ENCODE data around the gene WDFY2. TPM values are rescaled to one million over a fixed set of nuclear protein-coding genes. Genes with fewer than 3 reads are reported as not detected.

The WDFY2 gene
- total and polyA plus RNA-seq, 4 donors, result 3.4 to 10.5 (median 5.8) TPM

- H3K9me3 ChIP-seq (ENCODE audit: control insufficient read depth in 4 of 4, low read length in 3 of 4), result no peaks in the 10 kb centered on the region
- no peak overlapping the region for H3K9ac ChIP-seq (ENCODE audit: low read depth in 1 of 2, low read length in 2 of 2)
- no peaks in the 10 kb centered on the region for H3K36me3 ChIP-seq (ENCODE audit: control insufficient read depth in 4 of 4, insufficient read depth in 3 of 4, low read depth in 1 of 4, low read length in 3 of 4)
- 34% methylated on average over 8 of the region's 8 CpGs for WGBS
- no peak for DNase-seq (ENCODE audit: low spot score)
- no peak overlapping the region for H3K4me3 ChIP-seq (ENCODE audit: low read depth in 1 of 3, low read length in 3 of 3)
- H3K4me1 ChIP-seq (ENCODE audit: control insufficient read depth in 4 of 4, insufficient read depth in 4 of 4, low read length in 3 of 4), result peaks cover 6 to 28% (median 20%) of the 10 kb centered on the region in 4 donors
- H3K27me3 ChIP-seq (ENCODE audit: control insufficient read depth in 4 of 4, insufficient read depth in 4 of 4, low read length in 3 of 4), result no peaks in the 10 kb centered on the region
- peak overlapping the region; percentile 25 to 47 for H3K27ac ChIP-seq (ENCODE audit: low read depth in 1 of 2, low read length in 2 of 2)
- peak in 1 of 2 donors; percentile 34 for TF ChIP-seq RXRA (IDR thresholded peaks at IDR 0.05)
- TF ChIP-seq HNF4A (conservative IDR thresholded peaks at IDR 0.05), result peak; percentile 9 to 67
- TF ChIP-seq NR2F2 (IDR thresholded peaks at IDR 0.05), result no peak
These were observed 143.5 kb downstream of the WDFY2 start for GRCh38 chr13:51727634-51728274.

GRCh38 chr13:51728275-51728673 lies 144.0 kb downstream of the WDFY2 start:
- H3K4me1 ChIP-seq (ENCODE audit: control insufficient read depth in 4 of 4, insufficient read depth in 4 of 4, low read length in 3 of 4), result peaks cover 6 to 28% (median 20%) of the 10 kb centered on the region in 4 donors
- no peak overlapping the region for H3K4me3 ChIP-seq (ENCODE audit: low read depth in 1 of 3, low read length in 3 of 3)
- H3K36me3 ChIP-seq (ENCODE audit: control insufficient read depth in 4 of 4, insufficient read depth in 3 of 4, low read depth in 1 of 4, low read length in 3 of 4), result no peaks in the 10 kb centered on the region
- DNase-seq (ENCODE audit: low spot score), result no peak
- TF ChIP-seq FOXA1 (IDR thresholded peaks at IDR 0.05), result no peak
- TF ChIP-seq ATF3 (IDR thresholded peaks at IDR 0.05), result peak; percentile 66
- peak in 1 of 2 donors; percentile 9 for TF ChIP-seq HNF4A (conservative IDR thresholded peaks at IDR 0.05)
- TF ChIP-seq JUND (IDR thresholded peaks at IDR 0.05), result peak; percentile 50 to 90
- WGBS, result 33% methylated on average over 4 of the region's 4 CpGs
- H3K9ac ChIP-seq (ENCODE audit: low read depth in 1 of 2, low read length in 2 of 2), result no peak overlapping the region
- no peaks in the 10 kb centered on the region for H3K9me3 ChIP-seq (ENCODE audit: control insufficient read depth in 4 of 4, low read length in 3 of 4)
- H3K27me3 ChIP-seq (ENCODE audit: control insufficient read depth in 4 of 4, insufficient read depth in 4 of 4, low read length in 3 of 4), result no peaks in the 10 kb centered on the region
- H3K27ac ChIP-seq (ENCODE audit: low read depth in 1 of 2, low read length in 2 of 2), result peak overlapping the region; percentile 25 to 47

- Histone ChIP-seq H3K4me1 (ENCODE audit: control insufficient read depth in 4 of 4, insufficient read depth in 4 of 4, low read length in 3 of 4) (peaks cover 8 to 28% (median 20%) of the 10 kb centered on the region in 4 donors), H3K9me3 (ENCODE audit: control insufficient read depth in 4 of 4, low read length in 3 of 4) (no peaks in the 10 kb centered on the region), H3K27ac (ENCODE audit: low read depth in 1 of 2, low read length in 2 of 2) (peak overlapping the region; percentile 36 to 82), H3K9ac (ENCODE audit: low read depth in 1 of 2, low read length in 2 of 2) (no peak overlapping the region), H3K27me3 (ENCODE audit: control insufficient read depth in 4 of 4, insufficient read depth in 4 of 4, low read length in 3 of 4) (no peaks in the 10 kb centered on the region), H3K36me3 (ENCODE audit: control insufficient read depth in 4 of 4, insufficient read depth in 3 of 4, low read depth in 1 of 4, low read length in 3 of 4) (no peaks in the 10 kb centered on the region), H3K4me3 (ENCODE audit: low read depth in 1 of 3, low read length in 3 of 3) (no peak overlapping the region)
- 92% methylated on average over 10 of the region's 10 CpGs for WGBS
- DNase-seq (ENCODE audit: low spot score), result no peak
- TF ChIP-seq JUND (IDR thresholded peaks at IDR 0.05) (no peak), MAX (IDR thresholded peaks at IDR 0.05) (no peak), FOXA2 (IDR thresholded peaks at IDR 0.05) (no peak), REST (IDR thresholded peaks at IDR 0.05) (no peak), SP1 (IDR thresholded peaks at IDR 0.05) (no peak), RXRA (IDR thresholded peaks at IDR 0.05) (no peak), HNF4A (conservative IDR thresholded peaks at IDR 0.05) (no peak), HNF4G (IDR thresholded peaks at IDR 0.05) (no peak), NR2F2 (IDR thresholded peaks at IDR 0.05) (no peak), ZBTB33 (IDR thresholded peaks at IDR 0.05) (no peak), GABPA (IDR thresholded peaks at IDR 0.05 in 1 of 2, conservative IDR thresholded peaks at IDR 0.05 in 1 of 2) (no peak), CTCF (IDR thresholded peaks at IDR 0.05; ENCODE audit: low read depth, low read length, missing input control) (no peak), FOXA1 (IDR thresholded peaks at IDR 0.05) (no peak), TAF1 (conservative IDR thresholded peaks at IDR 0.05) (no peak), YY1 (IDR thresholded peaks at IDR 0.05) (no peak)
These were observed 144.7 kb downstream of the WDFY2 start for GRCh38 chr13:51728972-51729371.
